ENCODE results near the gene PGLYRP2.

The PGLYRP2 gene

GRCh38 chr19:15467734-15468214, 11.5 kb downstream of the PGLYRP2 start:
- peak overlapping the region; percentile 64 for H3K27ac ChIP-seq
- TF ChIP-seq CTCF (conservative IDR thresholded peaks at IDR 0.05) = no peak

DNA sequence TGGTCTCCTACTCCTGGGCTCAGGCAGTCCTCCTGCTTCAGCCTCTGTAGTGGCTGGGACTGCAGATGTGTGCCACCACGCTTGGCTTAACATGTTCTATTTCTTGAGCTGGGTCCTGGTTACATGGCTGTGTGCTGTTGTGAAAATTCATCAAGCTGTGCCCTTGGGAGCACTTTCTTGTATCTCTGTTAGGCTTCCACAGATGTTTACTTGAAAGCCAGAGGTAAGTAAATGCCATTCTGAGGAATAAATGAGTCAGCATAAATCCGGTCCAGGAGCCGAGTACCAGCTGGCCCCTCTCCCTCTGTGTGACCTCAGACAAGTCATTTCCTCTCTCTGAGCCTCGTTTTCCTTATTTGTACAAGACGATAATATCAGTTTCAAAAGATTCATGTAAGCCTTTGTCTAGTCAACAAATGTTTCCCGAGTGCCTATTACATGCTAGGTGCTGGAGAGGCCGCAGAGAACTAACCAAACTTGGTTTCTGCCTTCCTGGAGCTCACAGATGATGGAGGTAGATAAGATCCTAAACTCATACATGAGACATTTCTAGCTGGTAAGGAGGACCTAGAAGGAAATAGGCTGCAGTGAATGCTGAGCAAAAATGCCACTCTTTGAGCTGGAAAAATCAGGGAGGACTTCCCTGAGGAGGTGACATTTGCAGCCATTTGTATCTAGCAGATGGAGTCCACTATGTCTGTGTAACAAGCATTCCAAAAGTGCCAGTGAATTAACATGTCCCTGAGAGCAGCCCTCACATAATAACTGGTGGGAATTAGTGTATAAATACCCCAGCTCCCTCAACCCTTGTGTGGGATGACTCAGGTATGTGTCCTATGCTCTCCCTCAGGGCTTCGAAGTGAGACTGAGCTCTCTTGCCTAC, 12.2 kb downstream of the PGLYRP2 start:
- peak overlapping the region; percentile 64 for H3K27ac ChIP-seq

GRCh38 chr19:15464394-15465385, 14.6 kb downstream of the PGLYRP2 start, which contains the start of gene RASAL3:
TSS of gene RASAL3 (minus strand) at chr19:15464544. CDS start at chr19:15464358, 186 bp downstream.
- no peak for TF ChIP-seq CTCF (conservative IDR thresholded peaks at IDR 0.05)
- no peak within 1 kb of the TSS for H3K27ac ChIP-seq

More for the DNA sequence above, 12.2 kb downstream of the PGLYRP2 start:
- TF ChIP-seq CTCF (conservative IDR thresholded peaks at IDR 0.05) = no peak

DNA sequence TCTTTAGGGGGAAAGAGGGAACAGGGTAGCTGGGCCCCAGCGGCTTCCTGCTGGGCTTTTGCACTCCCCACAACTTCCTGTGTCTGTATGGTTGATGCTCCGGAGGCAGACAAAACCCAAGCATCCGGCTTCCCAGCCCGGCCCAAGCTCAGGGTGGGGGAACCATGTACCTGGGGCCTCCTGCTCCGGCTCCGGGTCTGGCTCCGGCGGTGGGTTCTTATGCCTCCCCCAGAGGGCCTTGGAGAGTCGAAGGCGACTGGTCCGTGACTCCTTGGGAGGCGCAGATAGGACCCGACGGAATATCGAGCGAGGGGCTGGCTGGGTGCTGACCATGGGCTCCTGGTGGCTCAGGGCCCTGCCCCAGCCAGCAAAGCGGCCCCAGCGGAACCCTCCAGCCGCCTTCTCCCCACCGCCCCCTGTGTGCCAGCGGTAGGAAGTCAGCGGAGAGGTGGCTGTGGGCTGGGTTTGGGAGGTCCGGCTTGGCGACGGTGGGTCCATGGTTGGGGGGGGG, 15.4 kb downstream of the PGLYRP2 start:
- H3K27ac ChIP-seq = no peak overlapping the region
- no peak for TF ChIP-seq CTCF (conservative IDR thresholded peaks at IDR 0.05)

- no peak for TF ChIP-seq CTCF (conservative IDR thresholded peaks at IDR 0.05)
Observed at GRCh38 chr19:15461694-15462093, 17.6 kb downstream of the PGLYRP2 start.

GRCh38 chr19:15457701-15458484, 21.4 kb downstream of the PGLYRP2 start:
- 0 out of 2 replicates have a peak, but pooled peaks have one; percentile 10 for TF ChIP-seq CTCF (conservative IDR thresholded peaks at IDR 0.05)

More at GRCh38 chr19:15461694-15462093, 17.6 kb downstream of the PGLYRP2 start:
- no peak overlapping the region for H3K27ac ChIP-seq

More at GRCh38 chr19:15457701-15458484, 21.4 kb downstream of the PGLYRP2 start:
- H3K27ac ChIP-seq = peak overlapping the region; percentile 72
